CD4-positive, alpha-beta T cell treated with Interleukin-10 for 1 hour (primary cell): ENCODE results near the gene SYT5.
"Not testable (repeated sequence)": the region's sequence is repeated elsewhere in the genome, so short reads cannot be mapped to it uniquely, and the experiment has no call there.

Experiments
- DNase-seq: peaks from one replicate; pipeline ENCODE4 v3.0.0-alpha.2; 2020

The SYT5 gene

DNA sequence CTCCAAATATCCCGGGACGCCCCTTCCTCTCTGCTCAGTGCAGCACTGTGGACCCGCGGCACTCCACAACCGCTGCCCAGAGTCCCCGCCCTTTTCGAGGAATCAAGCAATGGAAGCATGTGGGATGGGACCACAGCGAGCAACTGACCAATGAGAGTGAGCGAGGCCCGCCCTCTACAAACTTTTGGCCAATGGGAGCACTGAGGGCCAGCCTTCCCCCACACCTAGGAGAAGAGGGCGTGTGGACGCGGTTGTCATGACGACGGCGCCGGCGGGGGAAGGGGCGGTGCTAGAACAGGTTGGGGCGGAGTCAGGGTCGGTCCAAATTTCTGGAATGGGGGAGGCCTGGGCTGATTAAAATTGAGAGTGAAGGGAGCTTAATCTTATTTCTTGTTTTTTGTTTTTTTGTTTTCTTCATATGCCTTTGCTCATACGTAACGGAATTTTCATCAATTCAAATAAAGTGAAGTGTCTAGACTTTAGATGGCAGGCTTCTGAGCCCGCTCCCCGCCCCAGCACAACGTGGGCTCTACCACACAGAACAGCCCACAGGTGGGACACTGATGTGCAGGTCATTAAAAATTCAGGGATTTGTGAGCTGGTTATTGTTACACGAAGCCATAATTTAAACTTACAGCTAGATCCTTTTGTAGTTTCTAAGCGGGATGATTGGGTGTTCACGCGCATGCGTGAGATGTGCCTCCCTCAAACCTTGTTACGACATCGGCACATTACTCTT, 13.4 kb downstream of the SYT5 start, which contains the start of gene DNAAF3:
Gene DNAAF3, minus strand, starts transcription at position 84 of the 739 bp plus-strand sequence. CDS start 200 bp downstream, outside the sequence.
- DNase-seq: peak; percentile 81

DNA sequence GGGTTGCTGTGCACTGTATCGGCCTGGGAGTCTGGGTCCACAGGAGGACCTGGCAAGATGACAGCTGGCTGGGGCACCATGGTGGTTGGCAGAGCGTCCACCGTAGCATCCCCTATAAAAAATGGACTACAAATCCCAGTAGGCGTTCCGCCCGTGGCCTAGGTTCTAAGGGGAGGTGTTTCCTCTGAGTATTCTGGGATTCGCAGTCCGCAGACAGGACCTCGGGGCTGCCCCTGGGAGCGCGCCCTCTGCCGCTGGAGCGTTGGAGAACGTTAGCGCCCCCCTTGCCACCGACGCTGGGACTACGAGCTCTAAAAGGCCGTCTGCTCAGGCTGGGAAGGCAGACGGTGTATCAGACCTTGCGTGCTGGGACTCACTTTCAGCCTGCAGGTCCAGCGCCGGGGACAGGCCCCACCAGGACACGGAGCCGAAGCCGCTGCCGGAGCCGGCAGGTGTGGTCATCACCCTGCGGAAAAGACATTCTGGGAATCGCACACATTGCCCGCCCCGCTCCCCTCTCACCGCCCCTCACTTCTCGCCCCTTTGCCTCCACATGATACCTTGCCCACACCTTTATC, 14.0 kb downstream of the SYT5 start:
- DNase-seq: peak; percentile 61

- DNase-seq: no peak
These were observed 18.3 kb downstream of the SYT5 start for GRCh38 chr19:55161571-55162322.

DNA sequence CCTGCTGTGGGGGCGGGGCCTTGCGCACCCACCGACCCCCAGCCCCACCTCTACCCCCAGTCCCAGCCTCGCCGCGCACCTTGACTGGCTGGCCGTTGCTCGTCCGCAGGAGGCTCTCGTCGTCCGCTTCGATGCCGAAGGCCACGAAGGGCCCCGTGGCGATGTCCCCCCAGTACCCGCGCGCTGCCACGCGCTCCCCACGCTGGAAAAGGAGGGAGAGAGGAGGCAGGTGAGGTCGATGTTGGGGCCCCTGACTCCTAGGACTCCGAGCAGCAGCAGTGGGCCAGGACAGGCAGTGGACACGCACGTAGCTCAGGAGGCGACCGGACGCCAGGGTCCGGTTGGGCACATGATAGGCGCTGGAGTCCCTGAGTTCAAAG, 19.1 kb downstream of the SYT5 start:
- no peak for DNase-seq

DNA sequence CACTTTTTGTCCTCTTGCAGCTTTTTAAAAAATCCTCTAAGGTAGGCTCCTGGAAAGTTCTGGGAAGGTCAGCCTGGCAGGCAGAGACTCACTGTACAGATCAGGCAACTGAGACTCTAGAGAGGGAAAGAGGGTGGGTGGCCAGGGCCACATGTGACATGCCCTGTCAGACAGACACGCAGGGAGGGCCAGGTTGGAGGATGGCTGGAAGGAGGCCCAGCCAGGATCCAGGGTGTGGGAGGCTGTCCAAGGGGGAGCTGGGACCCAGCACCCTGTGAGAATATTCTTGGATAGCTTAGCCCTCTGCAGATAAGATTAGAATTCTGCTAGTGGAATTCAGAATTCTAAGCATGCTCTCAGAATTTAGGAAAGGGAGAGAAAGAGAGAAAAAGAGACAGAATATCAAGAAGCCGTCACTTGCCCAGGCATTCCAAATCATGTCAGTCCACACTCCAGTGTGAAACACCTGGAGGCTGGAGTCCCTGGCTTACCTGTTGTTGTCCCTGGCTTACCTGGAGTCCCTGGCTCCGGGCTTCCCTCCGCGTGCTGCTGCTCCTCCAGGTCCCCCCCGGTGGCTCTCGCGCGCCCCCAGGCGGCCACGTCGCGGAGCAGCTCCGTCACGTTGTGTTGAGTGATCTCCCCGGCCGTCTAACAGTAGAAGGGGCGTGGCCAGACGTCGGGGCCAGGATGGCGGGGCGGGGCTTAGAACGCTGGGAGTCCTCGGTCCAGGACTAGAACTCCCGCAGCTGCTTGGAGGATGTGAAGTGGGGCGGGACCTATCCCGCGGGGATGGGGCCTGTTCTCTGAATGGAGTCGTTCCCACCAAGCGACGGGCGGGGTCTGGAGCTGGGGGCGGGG, 19.7 kb downstream of the SYT5 start:
- peak; percentile 88 for DNase-seq

GRCh38 chr19:55158848-55159749, 21.0 kb downstream of the SYT5 start:
- DNase-seq: no peak

DNA sequence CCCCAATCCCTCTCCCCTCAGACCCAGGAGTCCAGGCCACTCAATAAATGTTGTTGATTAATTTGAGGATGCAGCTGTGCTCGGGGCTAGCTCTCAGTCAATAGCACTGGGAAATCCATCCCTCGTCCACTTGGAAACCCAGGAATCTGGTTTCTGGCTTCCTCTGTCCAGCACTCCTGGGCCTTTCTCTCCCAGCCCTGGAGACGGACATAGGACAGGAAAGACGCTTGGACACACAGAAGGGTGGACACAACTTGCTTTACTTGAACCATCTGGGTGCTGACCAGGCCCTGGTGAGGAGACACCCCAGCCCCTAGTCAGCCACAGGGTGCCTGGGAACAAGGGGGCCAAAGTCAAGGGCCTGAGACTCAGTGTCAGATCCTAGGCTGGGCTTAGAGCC, 21.7 kb downstream of the SYT5 start:
- DNase-seq: no peak

- no peak for DNase-seq
These were observed 22.8 kb downstream of the SYT5 start, which contains the start of gene TNNI3 for GRCh38 chr19:55157064-55157908. TNNI3 (minus strand) TSS chr19:55157732; CDS start chr19:55157589, 143 bp downstream.

DNA sequence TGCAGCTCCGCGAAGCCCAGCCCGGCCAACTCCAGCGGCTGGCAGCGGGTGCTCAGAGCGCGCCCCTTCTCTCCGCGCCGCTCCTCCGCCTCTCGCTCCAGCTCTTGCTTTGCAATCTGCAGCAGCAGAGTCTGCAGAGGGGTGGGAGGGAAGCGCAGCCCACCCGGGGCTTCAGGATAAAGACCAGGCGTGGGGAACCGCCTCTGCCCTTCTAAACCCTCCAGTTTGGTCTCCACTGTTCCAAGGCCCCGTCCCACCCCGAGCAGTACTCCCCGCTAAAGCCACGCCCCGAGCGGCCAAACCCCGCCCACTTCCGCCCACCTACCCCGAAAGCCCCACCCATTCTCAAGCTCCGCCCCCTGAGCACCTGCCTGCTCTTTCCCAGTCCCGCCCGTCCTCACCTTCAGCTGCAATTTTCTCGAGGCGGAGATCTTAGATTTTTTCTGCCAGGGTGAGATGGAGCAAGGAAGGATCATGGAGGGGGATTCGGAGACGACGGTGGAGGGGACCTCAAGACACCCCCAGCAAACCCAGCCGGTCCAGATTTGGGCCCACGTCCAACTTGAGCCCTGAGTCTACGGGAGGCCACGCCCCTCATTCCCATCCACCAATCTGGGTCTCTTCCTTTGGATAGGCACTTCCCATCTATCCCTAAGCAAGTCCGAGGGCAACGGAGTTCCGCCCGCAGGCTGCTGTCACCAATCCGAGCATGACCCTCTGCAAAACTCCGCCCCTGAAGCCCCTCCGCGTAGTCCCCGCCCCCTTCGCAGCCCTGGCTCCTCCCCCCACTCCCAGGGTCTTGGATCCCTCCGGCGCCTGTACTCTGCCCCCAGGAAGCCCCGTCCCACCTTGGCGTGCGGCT, 23.7 kb downstream of the SYT5 start:
- DNase-seq: peak; percentile 33

- not testable (repeated sequence) for DNase-seq
These were observed 24.3 kb downstream of the SYT5 start for GRCh38 chr19:55155784-55156183.

GRCh38 chr19:55153652-55154264, 26.3 kb downstream of the SYT5 start:
- no peak for DNase-seq

DNA sequence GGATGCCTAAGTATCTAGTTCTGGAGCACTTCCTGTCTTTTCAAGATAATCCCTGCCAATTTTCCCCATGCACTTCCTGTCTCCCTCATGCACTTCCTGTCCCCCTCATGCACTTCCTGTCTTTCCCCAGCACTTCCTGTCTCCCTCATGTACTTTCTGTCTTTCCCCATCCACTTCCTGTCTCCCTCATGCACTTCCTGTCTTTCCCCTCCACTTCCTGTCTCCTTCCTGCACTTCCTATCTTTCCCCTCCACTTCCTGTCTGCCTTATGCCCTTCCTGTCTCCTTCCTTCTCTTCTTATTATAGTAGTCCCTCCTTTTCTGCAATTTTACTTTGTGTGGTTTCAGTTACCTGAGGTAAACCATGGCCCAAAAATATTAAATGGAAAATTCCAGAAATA, 28.1 kb downstream of the SYT5 start:
- no peak for DNase-seq

GRCh38 chr19:55149078-55150003, 30.7 kb downstream of the SYT5 start, which contains the start of gene TNNT1:
TNNT1 (minus strand) TSS chr19:55149206; CDS start chr19:55147157, 2,049 bp downstream.
- no peak for DNase-seq

- DNase-seq: no peak
These were observed 32.4 kb downstream of the SYT5 start for GRCh38 chr19:55147545-55148251.

DNA sequence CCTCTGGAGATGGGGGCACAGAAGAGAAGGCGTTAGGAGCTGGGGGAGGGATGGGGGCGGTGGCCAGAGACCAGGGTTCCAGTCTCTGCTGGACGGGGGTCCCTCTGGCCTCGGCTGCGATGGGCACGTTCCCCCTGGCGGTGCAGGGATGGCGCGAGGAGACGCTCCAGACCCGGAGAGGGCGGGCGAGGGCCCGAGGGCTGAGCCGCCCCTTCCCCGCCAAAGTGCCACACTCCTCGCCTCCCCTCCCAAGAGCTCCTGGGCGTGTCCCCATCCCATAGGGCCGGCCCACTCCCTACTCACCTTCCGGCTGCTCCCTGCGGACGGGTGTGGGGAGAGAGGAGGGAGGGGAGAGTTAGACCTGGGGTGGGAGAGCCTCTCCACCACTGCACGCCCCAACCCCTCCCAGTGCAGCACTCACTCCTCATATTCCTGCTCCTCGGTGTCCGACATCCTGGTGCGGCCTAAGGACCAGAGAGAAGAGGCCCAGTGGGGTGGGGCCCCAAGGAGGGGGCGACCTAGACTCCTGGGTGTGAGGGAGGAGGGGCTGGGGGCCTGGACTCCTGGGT, 33.3 kb downstream of the SYT5 start:
- no peak for DNase-seq

DNA sequence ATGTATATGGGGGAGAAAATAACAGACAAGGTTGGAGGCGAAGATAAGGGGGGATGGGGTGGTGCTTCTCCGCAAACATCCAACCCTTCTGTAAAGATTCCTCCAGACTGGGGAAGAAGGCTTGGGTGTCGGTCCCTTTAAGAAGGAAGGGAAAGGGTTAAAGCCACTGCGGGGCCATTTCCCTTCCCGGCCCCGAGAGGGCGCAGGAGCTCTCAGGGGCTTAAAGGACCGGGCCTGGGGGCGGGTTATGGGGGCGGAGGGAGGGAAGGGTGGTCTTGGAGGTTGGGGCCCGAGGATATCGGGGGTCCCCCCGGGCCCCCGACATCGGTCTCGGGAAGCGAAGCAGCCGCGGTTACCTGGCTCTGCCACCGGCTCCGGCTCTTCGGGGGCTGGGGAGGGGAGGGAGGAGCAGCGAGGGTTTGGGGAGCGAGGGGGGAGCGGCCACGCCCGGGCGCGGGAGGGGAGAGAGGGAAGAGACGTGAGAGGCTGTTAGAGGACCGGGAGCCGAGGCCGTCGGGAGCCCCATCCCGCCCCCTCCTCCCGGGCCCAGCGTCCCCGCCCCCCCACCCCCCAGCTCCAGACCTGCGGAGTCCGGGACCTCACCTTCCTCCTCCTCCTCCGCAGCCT, 33.9 kb downstream of the SYT5 start:
- DNase-seq: peak; percentile 20
